Progenitor cell of endocrine pancreas (in vitro differentiated cells): Measurements from ENCODE around the gene COLEC12. TPM values are rescaled to one million over a fixed set of nuclear protein-coding genes. Genes with fewer than 3 reads are reported as not detected.
A peak's percentile ranks its signal among the peaks of the same experiment; 100 is the strongest.

Source experiments
- DNase-seq: peaks from one replicate; pipeline ENCODE4 v3.0.0; 2021; ENCODE audit warnings: low spot score; ENCODE audit not compliant: unreplicated experiment
- H3K27ac Mint-ChIP-seq: 2 replicates; pipeline ENCODE4 v1.8.0; 2021; ENCODE audit warnings: mild to moderate bottlenecking, moderate library complexity, mixed read lengths
- H3K27me3 Mint-ChIP-seq: 2 replicates; pipeline ENCODE4 v1.8.0; 2021; ENCODE audit warnings: mixed read lengths
- H3K36me3 Mint-ChIP-seq: 2 replicates; pipeline ENCODE4 v1.8.0; 2022; ENCODE audit warnings: mixed read lengths; ENCODE audit not compliant: insufficient read depth
- H3K4me1 Mint-ChIP-seq: 2 replicates; pipeline ENCODE4 v1.8.0; 2021; ENCODE audit warnings: low read depth, mixed read lengths
- H3K4me3 Mint-ChIP-seq: 2 replicates; pipeline ENCODE4 v1.8.0; 2021; ENCODE audit warnings: low read depth, mild to moderate bottlenecking, moderate library complexity, mixed read lengths
- H3K9me3 Mint-ChIP-seq: 2 replicates; pipeline ENCODE4 v1.8.0; 2021; ENCODE audit warnings: low read depth, mixed read lengths
- long read RNA-seq: library from polyadenylated mRNA; unstranded; transcript quantifications from one replicate; pipeline ENCODE4 v2.0.0, GENCODE V29; 2020
- total RNA-seq: library from RNA; stranded (reverse); gene quantifications from 2 replicates; pipeline ENCODE4 v1.2.1, GENCODE V29; 2021
- TF ChIP-seq, protein P1 (sequence below): fragments of 200-600 bp; sonication (generic); IDR thresholded peaks from one replicate; pipeline ENCODE4 v1.5.0; 2021; ENCODE audit warnings: antibody characterized with exemption, mild to moderate bottlenecking; ENCODE audit not compliant: unreplicated experiment

The COLEC12 gene
- total RNA-seq: 0.55 and 0.69 TPM in 2 replicates
- long read RNA-seq: 0 reads

DNA sequence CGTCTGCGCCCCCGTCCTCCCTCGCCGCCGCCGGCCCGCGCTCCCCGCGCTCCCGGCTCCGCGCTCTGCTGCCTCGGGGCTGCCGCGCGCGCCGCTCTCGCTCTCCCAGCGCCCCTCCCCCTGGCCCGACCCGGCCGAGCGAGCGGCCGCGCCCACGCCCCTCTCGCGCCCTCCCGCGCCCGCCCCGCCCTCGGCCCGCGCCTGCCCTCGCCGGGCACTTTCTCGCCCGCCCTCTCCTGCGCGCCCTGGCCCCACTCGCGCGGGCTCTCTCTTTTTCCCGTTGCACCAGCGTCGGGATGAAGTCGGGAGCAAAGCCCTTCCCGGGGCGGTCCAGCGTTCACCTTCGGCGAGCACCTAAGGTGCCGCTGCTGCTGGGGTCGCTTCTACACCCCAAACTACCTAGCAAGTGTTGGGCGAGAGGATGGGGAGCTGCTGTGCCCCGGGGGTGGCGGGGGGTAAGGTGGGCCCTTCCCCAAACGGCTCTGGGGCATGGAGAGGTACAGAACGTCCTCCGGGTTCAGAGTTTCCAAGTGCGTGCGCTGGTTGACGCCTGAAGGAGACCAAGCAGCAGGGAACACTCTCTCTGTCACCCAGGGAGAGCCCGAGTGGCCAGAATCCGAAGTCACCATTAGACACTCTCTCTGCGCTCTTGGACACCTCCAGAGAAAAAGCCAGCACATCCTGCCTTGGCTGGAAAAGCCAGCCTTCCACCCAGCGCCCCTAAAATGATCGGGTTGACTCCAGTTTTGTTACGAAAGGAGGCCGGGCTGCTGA is at the start of gene COLEC12:
TSS of gene COLEC12 (minus strand) at position 70 of the 774 bp plus-strand sequence. CDS start 187 bp downstream, outside the sequence.
- peak within 1 kb of the TSS; percentile 69 for H3K27ac Mint-ChIP-seq
- no peaks in the 10 kb centered on the region for H3K36me3 Mint-ChIP-seq
- H3K27me3 Mint-ChIP-seq: peaks cover 76% of the 10 kb centered on the region
- TF ChIP-seq, protein P1, sequence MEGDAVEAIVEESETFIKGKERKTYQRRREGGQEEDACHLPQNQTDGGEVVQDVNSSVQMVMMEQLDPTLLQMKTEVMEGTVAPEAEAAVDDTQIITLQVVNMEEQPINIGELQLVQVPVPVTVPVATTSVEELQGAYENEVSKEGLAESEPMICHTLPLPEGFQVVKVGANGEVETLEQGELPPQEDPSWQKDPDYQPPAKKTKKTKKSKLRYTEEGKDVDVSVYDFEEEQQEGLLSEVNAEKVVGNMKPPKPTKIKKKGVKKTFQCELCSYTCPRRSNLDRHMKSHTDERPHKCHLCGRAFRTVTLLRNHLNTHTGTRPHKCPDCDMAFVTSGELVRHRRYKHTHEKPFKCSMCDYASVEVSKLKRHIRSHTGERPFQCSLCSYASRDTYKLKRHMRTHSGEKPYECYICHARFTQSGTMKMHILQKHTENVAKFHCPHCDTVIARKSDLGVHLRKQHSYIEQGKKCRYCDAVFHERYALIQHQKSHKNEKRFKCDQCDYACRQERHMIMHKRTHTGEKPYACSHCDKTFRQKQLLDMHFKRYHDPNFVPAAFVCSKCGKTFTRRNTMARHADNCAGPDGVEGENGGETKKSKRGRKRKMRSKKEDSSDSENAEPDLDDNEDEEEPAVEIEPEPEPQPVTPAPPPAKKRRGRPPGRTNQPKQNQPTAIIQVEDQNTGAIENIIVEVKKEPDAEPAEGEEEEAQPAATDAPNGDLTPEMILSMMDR: no peak
- H3K4me1 Mint-ChIP-seq: peaks cover 13% of the 10 kb centered on the region
- peak; percentile 42 for DNase-seq
- H3K4me3 Mint-ChIP-seq: peak within 1 kb of the TSS; percentile 77
- no peaks in the 10 kb centered on the region for H3K9me3 Mint-ChIP-seq

DNA sequence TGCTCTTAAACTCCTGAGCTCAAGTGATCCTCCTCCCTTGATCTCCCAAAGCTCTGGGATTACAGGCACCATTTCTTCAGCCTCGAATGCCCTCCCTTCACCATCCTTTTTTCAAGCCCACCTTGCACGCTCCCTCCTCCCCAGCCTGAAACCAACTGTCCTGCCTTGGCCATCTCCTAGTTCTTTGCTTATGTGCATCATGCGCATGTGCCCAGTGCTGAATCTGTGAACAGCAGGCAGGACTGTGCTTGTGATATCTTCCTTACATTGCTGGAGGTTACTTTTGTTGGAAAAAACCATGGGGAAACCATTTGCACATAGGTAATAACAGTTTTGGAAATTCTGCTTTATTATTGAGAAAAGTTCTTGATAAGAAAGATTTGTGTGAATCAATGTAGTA is 49.5 kb upstream of the COLEC12 start:
- Mint-ChIP-seq H3K4me1 (no peaks in the 10 kb centered on the region), H3K36me3 (no peaks in the 10 kb centered on the region), H3K27me3 (no peaks in the 10 kb centered on the region), H3K4me3 (no peak overlapping the region), H3K27ac (no peak overlapping the region), H3K9me3 (peaks cover 4% of the 10 kb centered on the region)
- no peak for DNase-seq
- TF ChIP-seq, protein P1: no peak

DNA sequence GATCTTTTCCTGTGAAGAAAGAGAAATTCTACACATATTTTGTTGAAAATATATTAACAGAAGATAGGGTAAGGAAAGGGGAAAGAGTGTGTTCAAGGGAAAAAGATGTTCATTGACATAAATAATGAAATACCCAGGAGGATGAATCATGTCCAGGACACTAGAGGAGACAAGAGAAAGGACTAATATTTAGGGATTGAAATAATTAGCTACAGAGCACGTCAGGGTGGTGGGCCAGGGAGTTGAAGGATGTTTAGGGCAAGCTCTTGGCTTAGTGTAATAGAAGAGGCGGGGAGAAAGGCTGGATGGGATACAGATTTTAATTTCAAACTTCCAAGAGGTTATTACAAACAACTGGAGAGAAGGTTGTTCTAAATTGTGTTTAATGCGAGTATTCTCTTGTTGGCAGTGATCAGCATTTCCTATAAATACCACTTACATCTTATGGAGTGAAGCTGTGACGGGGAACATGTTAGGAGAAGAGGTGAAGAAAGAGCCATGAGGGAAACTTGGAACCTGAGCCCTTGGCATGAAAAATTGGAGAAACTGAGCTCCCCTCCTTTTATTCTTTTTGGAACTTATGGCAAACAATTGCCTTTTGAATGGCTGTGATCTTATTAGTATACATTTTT is 43.1 kb upstream of the COLEC12 start:
- DNase-seq: no peak
- TF ChIP-seq, protein P1: no peak
- Mint-ChIP-seq H3K36me3 (no peaks in the 10 kb centered on the region), H3K4me1 (no peaks in the 10 kb centered on the region), H3K27me3 (peaks cover 5% of the 10 kb centered on the region), H3K4me3 (no peak overlapping the region), H3K9me3 (no peaks in the 10 kb centered on the region), H3K27ac (no peak overlapping the region)

DNA sequence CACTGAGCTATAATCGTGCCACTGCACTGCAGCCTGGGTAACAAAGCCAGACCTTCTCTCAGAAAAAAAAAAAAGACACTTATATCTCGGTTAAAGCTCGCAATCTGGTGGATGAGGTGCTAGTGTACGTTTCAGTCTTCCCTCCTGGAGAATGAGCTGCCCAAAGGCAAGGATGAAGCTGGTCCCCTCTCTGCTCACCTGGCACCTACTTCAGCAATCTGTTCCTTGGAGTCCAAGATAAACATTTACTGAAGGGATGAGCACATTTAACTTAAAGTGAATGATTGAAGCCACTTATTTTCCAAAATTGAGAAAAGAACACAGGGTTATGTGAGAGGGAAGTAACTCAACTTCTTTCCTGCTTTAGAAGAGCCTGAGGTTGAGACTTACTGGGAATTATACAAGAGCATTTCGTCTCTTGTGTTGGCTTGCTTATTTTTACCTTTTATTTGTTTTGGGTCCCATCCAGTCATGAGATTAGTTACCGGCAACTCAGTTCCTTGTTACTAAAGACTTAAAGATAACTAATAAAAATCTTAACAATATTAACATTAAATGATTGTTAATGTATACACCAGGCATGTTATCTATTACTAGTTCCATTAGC is 33.6 kb upstream of the COLEC12 start:
- no peak overlapping the region for H3K4me3 Mint-ChIP-seq
- H3K27ac Mint-ChIP-seq: no peak overlapping the region
- no peaks in the 10 kb centered on the region for H3K4me1 Mint-ChIP-seq
- no peaks in the 10 kb centered on the region for H3K9me3 Mint-ChIP-seq
- H3K36me3 Mint-ChIP-seq: no peaks in the 10 kb centered on the region
- TF ChIP-seq, protein P1: no peak
- DNase-seq: no peak
- H3K27me3 Mint-ChIP-seq: no peaks in the 10 kb centered on the region

DNA sequence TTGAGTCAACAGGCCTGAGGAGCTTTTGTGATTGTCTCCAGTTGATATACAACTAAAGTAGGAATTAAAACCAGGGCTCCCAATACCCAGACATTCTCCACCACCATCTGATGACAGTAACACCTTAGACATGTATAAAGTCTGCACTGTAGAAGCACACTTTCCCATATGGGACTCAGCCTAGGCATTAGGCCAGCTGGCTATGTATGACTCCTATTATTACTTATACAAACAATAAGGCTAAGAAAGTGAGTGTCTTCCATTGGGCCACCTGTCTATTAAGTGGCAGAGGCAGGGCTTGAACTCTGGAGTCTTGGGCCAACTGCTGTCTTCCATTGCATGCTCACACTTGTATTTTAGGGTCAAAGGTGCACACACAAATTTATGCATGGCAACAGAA is 32.1 kb upstream of the COLEC12 start:
- H3K4me1 Mint-ChIP-seq: peaks cover 4% of the 10 kb centered on the region
- no peak overlapping the region for H3K27ac Mint-ChIP-seq
- no peaks in the 10 kb centered on the region for H3K27me3 Mint-ChIP-seq
- H3K9me3 Mint-ChIP-seq: no peaks in the 10 kb centered on the region
- H3K4me3 Mint-ChIP-seq: no peak overlapping the region
- no peaks in the 10 kb centered on the region for H3K36me3 Mint-ChIP-seq
- no peak for DNase-seq
- TF ChIP-seq, protein P1: no peak
